Hematopoietic multipotent progenitor cell treated with erythropoietin and hydrocortisone succinate and interleukin-3 and kit ligand, for 8 days (in vitro differentiated cells): ENCODE measurements around the gene IL3RA.
"Not testable (repeated sequence)": the region's sequence is repeated elsewhere in the genome, so short reads cannot be mapped to it uniquely, and the experiment has no call there.

Source experiments
- DNase-seq: peaks from one replicate; pipeline ENCODE4 v3.0.0-alpha.2; 2015

IL3RA gene

GRCh38 chrX:1336331-1336943 lies at the start of gene IL3RA:
Gene IL3RA, plus strand, starts transcription at chrX:1336785. Its CDS starts 4,981 bp downstream, at chrX:1341766.
- peak; percentile 45 for DNase-seq

GRCh38 chrX:1289535-1289934 lies 47.0 kb upstream of the IL3RA start:
- no peak for DNase-seq

GRCh38 chrX:1291110-1291740 lies 45.4 kb upstream of the IL3RA start:
- DNase-seq = no peak

- DNase-seq = no peak
These were observed 43.9 kb upstream of the IL3RA start for GRCh38 chrX:1292575-1293290.

- no peak for DNase-seq
These were observed 42.1 kb upstream of the IL3RA start for GRCh38 chrX:1294301-1295067.

GRCh38 chrX:1295550-1295949 lies 41.0 kb upstream of the IL3RA start:
- DNase-seq = no peak

GRCh38 chrX:1297591-1297990 lies 39.0 kb upstream of the IL3RA start:
- DNase-seq = not testable (repeated sequence)

- no peak for DNase-seq
These were observed 36.1 kb upstream of the IL3RA start for GRCh38 chrX:1300449-1300848.

- DNase-seq = no peak
These were observed 31.2 kb upstream of the IL3RA start for GRCh38 chrX:1305411-1305810.

- DNase-seq = no peak
These were observed 29.5 kb upstream of the IL3RA start for GRCh38 chrX:1306909-1307625.

- DNase-seq = peak; percentile 21
These were observed 28.8 kb upstream of the IL3RA start for GRCh38 chrX:1307626-1308340.

- no peak for DNase-seq
These were observed 28.1 kb upstream of the IL3RA start for GRCh38 chrX:1308476-1308875.

GRCh38 chrX:1308917-1309316 lies 27.7 kb upstream of the IL3RA start:
- DNase-seq = not testable (repeated sequence)

GRCh38 chrX:1313788-1314187 lies 22.8 kb upstream of the IL3RA start:
- DNase-seq = no peak

GRCh38 chrX:1316527-1316926 lies 20.1 kb upstream of the IL3RA start:
- peak; percentile 83 for DNase-seq

GRCh38 chrX:1321674-1322073 lies 14.9 kb upstream of the IL3RA start:
- no peak for DNase-seq

GRCh38 chrX:1322393-1322792 lies 14.2 kb upstream of the IL3RA start:
- DNase-seq = peak; percentile 16

- DNase-seq = peak; percentile 75
These were observed 13.3 kb upstream of the IL3RA start for GRCh38 chrX:1323315-1323714.

GRCh38 chrX:1325515-1326116 lies 11.0 kb upstream of the IL3RA start:
- peak; percentile 24 for DNase-seq

GRCh38 chrX:1327651-1328304 lies 8.8 kb upstream of the IL3RA start:
- no peak for DNase-seq

- DNase-seq = no peak
These were observed 6.0 kb upstream of the IL3RA start for GRCh38 chrX:1330605-1331004.
